Chondrocyte (in vitro differentiated cells): ENCODE data around the gene CCDC57. TPM values are rescaled to one million over a fixed set of nuclear protein-coding genes. Genes with fewer than 3 reads are reported as not detected.
A peak's percentile ranks its signal among the peaks of the same experiment; 100 is the strongest.

ENCODE experiments used
- DNase-seq: peaks from one replicate; pipeline ENCODE4 v3.0.0; 2021; ENCODE audit warnings: mixed read lengths, low spot score
- H3K27ac Mint-ChIP-seq: one replicate; pipeline ENCODE4 v1.8.0; 2021; ENCODE audit warnings: mild to moderate bottlenecking, moderate library complexity, mixed read lengths; ENCODE audit not compliant: unreplicated experiment
- H3K27me3 Mint-ChIP-seq: 2 replicates; pipeline ENCODE4 v1.8.0; 2021; ENCODE audit warnings: low read depth, mixed read lengths
- H3K36me3 Mint-ChIP-seq: 2 replicates; pipeline ENCODE4 v1.8.0; 2021; ENCODE audit warnings: low read depth, mixed read lengths
- H3K4me1 Mint-ChIP-seq: 2 replicates; pipeline ENCODE4 v1.8.0; 2021; ENCODE audit warnings: low read depth, mild to moderate bottlenecking, mixed read lengths
- H3K4me3 Mint-ChIP-seq: one replicate; pipeline ENCODE4 v1.8.0; 2021; ENCODE audit warnings: mild to moderate bottlenecking, moderate library complexity, mixed read lengths; ENCODE audit not compliant: unreplicated experiment
- H3K9me3 Mint-ChIP-seq: 2 replicates; pipeline ENCODE4 v1.8.0; 2021; ENCODE audit warnings: low read depth, mixed read lengths
- total RNA-seq: library from RNA; stranded (reverse); gene quantifications from 3 replicates; pipeline ENCODE4 v1.2.1, GENCODE V29; 2021
- TF ChIP-seq, protein P1 (sequence below): fragments of 200-600 bp; sonication (generic); IDR thresholded peaks from 2 replicates; pipeline ENCODE4 v1.5.0; 2021; ENCODE audit warnings: antibody characterized with exemption, mild to moderate bottlenecking, moderate library complexity

CCDC57 gene
- total RNA-seq, 1 donor from 2014 or later: 23.5 TPM

DNA sequence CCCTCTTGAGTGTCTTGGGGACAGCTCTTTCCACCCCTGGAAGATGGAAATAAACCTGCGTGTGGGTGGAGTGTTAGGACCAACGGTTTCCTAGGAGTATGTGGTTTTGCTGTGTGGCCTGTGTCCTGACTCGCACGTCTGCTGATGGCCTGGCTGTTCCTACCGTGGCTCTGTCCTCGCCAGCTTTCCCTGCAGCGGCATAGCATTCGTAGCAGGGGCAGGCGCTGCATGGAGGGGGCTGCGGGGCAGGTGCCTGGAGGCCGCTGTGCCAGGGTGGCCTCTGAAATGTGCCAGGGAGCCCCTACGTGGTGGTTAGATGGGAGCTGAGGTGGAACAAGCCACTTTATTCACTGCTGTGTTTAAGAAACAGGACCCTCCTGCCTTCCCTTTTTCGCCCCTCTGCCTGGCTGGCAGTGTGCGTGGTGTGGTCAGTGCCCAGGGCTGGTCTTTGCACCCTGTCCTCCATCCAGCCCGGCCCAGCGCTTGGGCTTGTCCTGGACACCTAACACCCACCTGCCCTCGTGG lies 26.8 kb upstream of the CCDC57 start:
- Mint-ChIP-seq H3K36me3 (peaks cover 10% of the 10 kb centered on the region), H3K27me3 (no peaks in the 10 kb centered on the region), H3K4me3 (no peak overlapping the region), H3K9me3 (no peaks in the 10 kb centered on the region), H3K4me1 (peaks cover 86% of the 10 kb centered on the region), H3K27ac (peak overlapping the region; percentile 89)
- TF ChIP-seq, protein P1, sequence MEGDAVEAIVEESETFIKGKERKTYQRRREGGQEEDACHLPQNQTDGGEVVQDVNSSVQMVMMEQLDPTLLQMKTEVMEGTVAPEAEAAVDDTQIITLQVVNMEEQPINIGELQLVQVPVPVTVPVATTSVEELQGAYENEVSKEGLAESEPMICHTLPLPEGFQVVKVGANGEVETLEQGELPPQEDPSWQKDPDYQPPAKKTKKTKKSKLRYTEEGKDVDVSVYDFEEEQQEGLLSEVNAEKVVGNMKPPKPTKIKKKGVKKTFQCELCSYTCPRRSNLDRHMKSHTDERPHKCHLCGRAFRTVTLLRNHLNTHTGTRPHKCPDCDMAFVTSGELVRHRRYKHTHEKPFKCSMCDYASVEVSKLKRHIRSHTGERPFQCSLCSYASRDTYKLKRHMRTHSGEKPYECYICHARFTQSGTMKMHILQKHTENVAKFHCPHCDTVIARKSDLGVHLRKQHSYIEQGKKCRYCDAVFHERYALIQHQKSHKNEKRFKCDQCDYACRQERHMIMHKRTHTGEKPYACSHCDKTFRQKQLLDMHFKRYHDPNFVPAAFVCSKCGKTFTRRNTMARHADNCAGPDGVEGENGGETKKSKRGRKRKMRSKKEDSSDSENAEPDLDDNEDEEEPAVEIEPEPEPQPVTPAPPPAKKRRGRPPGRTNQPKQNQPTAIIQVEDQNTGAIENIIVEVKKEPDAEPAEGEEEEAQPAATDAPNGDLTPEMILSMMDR: no peak
- DNase-seq: no peak

- TF ChIP-seq, protein P1: no peak
- Mint-ChIP-seq H3K9me3 (no peaks in the 10 kb centered on the region), H3K36me3 (peaks cover 5% of the 10 kb centered on the region), H3K4me3 (peak overlapping the region; percentile 44), H3K4me1 (peaks cover 84% of the 10 kb centered on the region), H3K27ac (peak overlapping the region; percentile 89), H3K27me3 (no peaks in the 10 kb centered on the region)
- no peak for DNase-seq
These were observed 26.0 kb upstream of the CCDC57 start for GRCh38 chr17:82238472-82239201.

DNA sequence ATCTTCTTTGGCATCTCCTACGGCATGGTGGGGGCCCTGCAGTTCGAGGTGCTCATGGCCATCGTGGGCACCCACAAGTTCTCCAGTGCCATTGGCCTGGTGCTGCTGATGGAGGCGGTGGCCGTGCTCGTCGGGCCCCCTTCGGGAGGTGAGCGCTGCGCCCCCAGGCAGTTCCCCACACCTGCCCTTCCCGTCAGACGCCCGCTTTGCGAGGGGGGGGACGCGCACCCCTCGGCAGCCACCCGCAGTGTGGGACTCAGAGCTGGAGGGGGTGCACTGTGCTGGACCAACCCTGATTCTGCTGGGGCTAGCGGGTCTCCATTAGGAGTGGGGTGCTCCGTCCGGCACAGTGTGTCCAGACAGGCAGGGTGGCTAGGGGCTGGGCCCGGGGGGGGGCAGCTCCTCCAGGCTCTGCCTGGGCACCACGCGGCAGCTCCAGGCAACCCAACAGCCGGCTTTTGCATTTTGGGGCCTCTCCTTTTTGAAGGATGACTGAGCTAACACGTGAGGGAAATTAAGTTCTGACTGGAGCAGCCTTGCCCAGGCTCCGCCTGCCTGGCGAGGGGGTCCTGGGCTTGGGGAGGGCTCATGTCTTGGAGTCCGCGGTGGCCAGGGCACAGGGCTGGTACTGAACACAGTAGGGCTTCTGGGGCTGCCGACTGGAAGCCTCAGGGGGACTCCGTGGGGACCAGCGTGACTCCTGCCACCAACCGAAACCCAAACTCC lies 25.3 kb upstream of the CCDC57 start:
- no peak overlapping the region for H3K4me3 Mint-ChIP-seq
- H3K9me3 Mint-ChIP-seq: no peaks in the 10 kb centered on the region
- H3K27ac Mint-ChIP-seq: peak overlapping the region; percentile 89
- H3K4me1 Mint-ChIP-seq: peaks cover 79% of the 10 kb centered on the region
- no peak for DNase-seq
- H3K27me3 Mint-ChIP-seq: no peaks in the 10 kb centered on the region
- peaks cover 2% of the 10 kb centered on the region for H3K36me3 Mint-ChIP-seq
- TF ChIP-seq, protein P1: no peak

GRCh38 chr17:82237083-82237745 lies 24.6 kb upstream of the CCDC57 start:
- H3K9me3 Mint-ChIP-seq: no peaks in the 10 kb centered on the region
- no peaks in the 10 kb centered on the region for H3K27me3 Mint-ChIP-seq
- H3K4me3 Mint-ChIP-seq: no peak overlapping the region
- TF ChIP-seq, protein P1: no peak
- peak overlapping the region; percentile 81 for H3K27ac Mint-ChIP-seq
- no peak for DNase-seq
- peaks cover 72% of the 10 kb centered on the region for H3K4me1 Mint-ChIP-seq
- peaks cover 2% of the 10 kb centered on the region for H3K36me3 Mint-ChIP-seq
